Measurements from ENCODE around the gene FBXW7. TPM values are rescaled to one million over a fixed set of nuclear protein-coding genes. Genes with fewer than 3 reads are reported as not detected.

Gene FBXW7
- total and polyA plus RNA-seq, 2 of the 8 experiments (the other 6 are each of a cell fraction or from before 2014, with no cell fraction given): 6.0 to 26.7 TPM

DNA sequence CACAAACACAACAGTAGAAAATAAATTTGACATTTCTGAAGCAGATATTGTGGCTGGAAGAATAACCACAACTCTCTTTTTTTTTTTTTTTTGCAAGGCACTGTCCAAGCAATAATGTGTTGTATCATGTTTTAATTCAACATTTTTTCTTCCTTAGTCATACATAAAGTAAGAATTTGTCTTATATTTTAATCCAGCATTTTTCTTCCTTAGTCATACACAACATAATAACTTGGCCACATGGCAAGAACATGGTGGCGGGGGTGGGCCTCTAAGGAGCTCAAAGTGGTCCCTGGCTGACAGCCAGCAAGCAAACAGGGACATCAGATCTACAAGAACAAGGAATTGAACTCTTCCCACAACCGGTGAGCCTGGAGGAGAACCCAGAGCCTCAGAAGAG lies 20.2 kb downstream of the FBXW7 start (continued):
- TF ChIP-seq CHD7 (IDR thresholded peaks at IDR 0.05; ENCODE audit: insufficient replicate concordance, low read length): no peak
- TF ChIP-seq SP4 (IDR thresholded peaks at IDR 0.05; ENCODE audit: low read length): no peak
- TF ChIP-seq NRF1 (IDR thresholded peaks at IDR 0.05; ENCODE audit: low read depth, low read length): no peak
- no peak for TF ChIP-seq JUND (IDR thresholded peaks at IDR 0.05; ENCODE audit: low read length)
- no peak for TF ChIP-seq FOSL1 (IDR thresholded peaks at IDR 0.05; ENCODE audit: insufficient read depth, low read depth, low read length)
